Mononuclear cell (primary cell): Measurements from ENCODE around the gene RNF220. TPM values are rescaled to one million over a fixed set of nuclear protein-coding genes. Genes with fewer than 3 reads are reported as not detected.
"Not testable (repeated sequence)": the region's sequence is repeated elsewhere in the genome, so short reads cannot be mapped to it uniquely, and the experiment has no call there.

Source experiments
- H3K27me3 ChIP-seq: 2 replicates; pipeline ENCODE4 v1.6.0; 2011; ENCODE audit warnings: low read length, control low read depth; ENCODE audit not compliant: insufficient read depth
- H3K4me1 ChIP-seq: 2 replicates; pipeline ENCODE4 v1.5.1; 2011; ENCODE audit warnings: mild to moderate bottlenecking, low read length, control low read depth; ENCODE audit not compliant: insufficient read depth
- H3K4me3 ChIP-seq: 2 replicates; pipeline ENCODE4 v1.5.1; 2011; ENCODE audit warnings: mild to moderate bottlenecking, low read length, moderate library complexity
- H3K9me3 ChIP-seq: 2 replicates; pipeline ENCODE4 v1.5.1; 2011; ENCODE audit warnings: low read depth, mild to moderate bottlenecking, control low read depth, low read length
- total RNA-seq: library from RNA; depleted of rRNA; stranded (reverse); fragments of >200 nt; gene quantifications from one replicate; pipeline ENCODE4 v1.2.3, GENCODE V29; 2012

RNF220 gene
- total RNA-seq, 1 donor, result 61.4 TPM

GRCh38 chr1:44485934-44486460 lies 80.9 kb downstream of the RNF220 start:
- Histone ChIP-seq H3K4me3 (no peak overlapping the region), H3K9me3 (no peaks in the 10 kb centered on the region), H3K4me1 (peaks cover 53% of the 10 kb centered on the region), H3K27me3 (no peaks in the 10 kb centered on the region)

GRCh38 chr1:44489481-44489880 lies 84.4 kb downstream of the RNF220 start:
- H3K27me3 ChIP-seq, result no peaks in the 10 kb centered on the region
- no peaks in the 10 kb centered on the region for H3K9me3 ChIP-seq

GRCh38 chr1:44496541-44497171 lies 91.6 kb downstream of the RNF220 start:
- Histone ChIP-seq H3K4me3 (no peak overlapping the region), H3K9me3 (no peaks in the 10 kb centered on the region), H3K27me3 (no peaks in the 10 kb centered on the region), H3K4me1 (peaks cover 26% of the 10 kb centered on the region)

More at GRCh38 chr1:44489481-44489880, 84.4 kb downstream of the RNF220 start:
- Histone ChIP-seq H3K4me3 (no peak overlapping the region), H3K4me1 (peaks cover 25% of the 10 kb centered on the region)

- Histone ChIP-seq H3K27me3 (no peaks in the 10 kb centered on the region), H3K9me3 (no peaks in the 10 kb centered on the region), H3K4me1 (peaks cover 26% of the 10 kb centered on the region)
These were observed 92.5 kb downstream of the RNF220 start for GRCh38 chr1:44497422-44498170.

GRCh38 chr1:44499306-44499705 lies 94.3 kb downstream of the RNF220 start:
- Histone ChIP-seq H3K4me3 (no peak overlapping the region), H3K9me3 (no peaks in the 10 kb centered on the region), H3K4me1 (peaks cover 26% of the 10 kb centered on the region), H3K27me3 (no peaks in the 10 kb centered on the region)

More at GRCh38 chr1:44497422-44498170, 92.5 kb downstream of the RNF220 start:
- no peak overlapping the region for H3K4me3 ChIP-seq

GRCh38 chr1:44500181-44501046 lies 95.4 kb downstream of the RNF220 start:
- Histone ChIP-seq H3K9me3 (no peaks in the 10 kb centered on the region), H3K27me3 (no peaks in the 10 kb centered on the region), H3K4me3 (no peak overlapping the region), H3K4me1 (peaks cover 26% of the 10 kb centered on the region)

GRCh38 chr1:44501047-44501890 lies 96.2 kb downstream of the RNF220 start:
- peaks cover 26% of the 10 kb centered on the region for H3K4me1 ChIP-seq
- no peaks in the 10 kb centered on the region for H3K9me3 ChIP-seq
- H3K4me3 ChIP-seq, result no peak overlapping the region
- no peaks in the 10 kb centered on the region for H3K27me3 ChIP-seq

- not testable (repeated sequence) for H3K4me3 ChIP-seq, H3K9me3 ChIP-seq, H3K27me3 ChIP-seq
- H3K4me1 ChIP-seq, result peaks cover 26% of the 10 kb centered on the region
These were observed 97.8 kb downstream of the RNF220 start for GRCh38 chr1:44502823-44503222.

GRCh38 chr1:44503625-44504024 lies 98.6 kb downstream of the RNF220 start:
- peaks cover 20% of the 10 kb centered on the region for H3K4me1 ChIP-seq
- H3K9me3 ChIP-seq, result no peaks in the 10 kb centered on the region
- no peak overlapping the region for H3K4me3 ChIP-seq
- H3K27me3 ChIP-seq, result no peaks in the 10 kb centered on the region

GRCh38 chr1:44505210-44505993 lies 100.3 kb downstream of the RNF220 start:
- peaks cover 8% of the 10 kb centered on the region for H3K4me1 ChIP-seq
- no peak overlapping the region for H3K4me3 ChIP-seq
- H3K27me3 ChIP-seq, result no peaks in the 10 kb centered on the region
- no peaks in the 10 kb centered on the region for H3K9me3 ChIP-seq

GRCh38 chr1:44507490-44508396 lies 102.7 kb downstream of the RNF220 start:
- Histone ChIP-seq H3K4me3 (no peak overlapping the region), H3K4me1 (peaks cover 8% of the 10 kb centered on the region), H3K27me3 (no peaks in the 10 kb centered on the region), H3K9me3 (no peaks in the 10 kb centered on the region)

GRCh38 chr1:44508397-44508745 lies 103.3 kb downstream of the RNF220 start:
- no peak overlapping the region for H3K4me3 ChIP-seq
- no peaks in the 10 kb centered on the region for H3K27me3 ChIP-seq
- peaks cover 8% of the 10 kb centered on the region for H3K4me1 ChIP-seq
- H3K9me3 ChIP-seq, result no peaks in the 10 kb centered on the region

GRCh38 chr1:44511363-44511762 lies 106.3 kb downstream of the RNF220 start:
- H3K4me3 ChIP-seq, result no peak overlapping the region
- no peaks in the 10 kb centered on the region for H3K9me3 ChIP-seq
- H3K4me1 ChIP-seq, result peaks cover 8% of the 10 kb centered on the region

More at GRCh38 chr1:44511363-44511762, 106.3 kb downstream of the RNF220 start:
- no peaks in the 10 kb centered on the region for H3K27me3 ChIP-seq
